ENCODE results near the gene CRYGN. TPM values are rescaled to one million over a fixed set of nuclear protein-coding genes. Genes with fewer than 3 reads are reported as not detected.
A peak's percentile ranks its signal among the peaks of the same experiment; 100 is the strongest.

CRYGN gene
- polyA plus RNA-seq, 1 of the 3 experiments (the other 2 are of a cell fraction) = not detected

DNA sequence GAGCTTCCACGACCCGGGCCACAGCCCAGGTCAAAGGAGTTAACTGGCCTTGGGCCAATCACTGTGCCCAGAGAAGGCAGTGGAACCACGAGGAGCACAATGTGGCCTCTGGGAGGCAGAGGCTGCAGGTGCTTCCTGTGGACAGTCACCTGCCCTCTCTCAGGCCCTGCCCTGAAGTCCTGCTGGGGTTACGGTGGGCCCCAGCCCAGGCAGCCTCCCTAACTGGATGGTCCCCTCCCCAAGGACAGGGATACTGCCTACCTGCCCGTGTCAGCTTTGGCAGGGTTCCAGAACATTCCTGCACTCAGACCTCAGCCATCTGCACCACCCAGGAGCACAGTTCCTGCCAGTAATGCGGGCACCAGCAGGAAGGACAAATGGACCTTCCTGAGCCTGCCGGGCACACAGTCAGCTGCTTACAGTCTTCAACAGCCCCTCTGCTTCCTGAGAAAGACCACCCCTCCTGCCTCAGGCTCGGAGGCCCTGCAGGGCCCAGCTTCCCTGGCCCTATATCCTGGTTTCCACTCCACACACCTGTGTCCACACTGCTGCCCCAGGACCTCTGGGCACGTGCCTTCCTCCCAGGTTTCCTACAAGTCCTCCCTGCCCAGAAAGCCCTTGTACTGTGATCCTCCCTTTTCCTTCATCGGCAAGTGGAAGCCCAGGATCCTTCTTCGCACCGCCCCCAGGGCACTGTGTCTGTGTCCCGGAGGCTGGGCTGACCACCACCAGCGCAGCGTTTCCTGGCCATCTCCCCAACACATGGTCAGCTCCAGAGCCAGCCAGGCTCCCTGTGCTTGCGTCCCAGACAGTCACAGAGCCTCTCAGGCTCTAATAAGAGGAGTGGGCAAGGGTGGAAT is 53.4 kb downstream of the CRYGN start:
- TF ChIP-seq RXRA (IDR thresholded peaks at IDR 0.05; ENCODE audit: borderline replicate concordance, low read depth) = no peak
- TF ChIP-seq SIN3A (IDR thresholded peaks at IDR 0.05; ENCODE audit: borderline replicate concordance, low read depth, low read length) = no peak
- no peak for TF ChIP-seq EP300 (IDR thresholded peaks at IDR 0.05; ENCODE audit: borderline replicate concordance in 1 of 2, low read depth in 1 of 2, low read length in 1 of 2)
- no peak for TF ChIP-seq JUND (IDR thresholded peaks at IDR 0.05)
- TF ChIP-seq TAF1 (IDR thresholded peaks at IDR 0.05; ENCODE audit: borderline replicate concordance, low read depth, low read length) = no peak
- no peak for TF ChIP-seq FOSL2 (IDR thresholded peaks at IDR 0.05; ENCODE audit: borderline replicate concordance, low read depth)
- no peak for TF ChIP-seq CTCF (IDR thresholded peaks at IDR 0.05)
- TF ChIP-seq REST (IDR thresholded peaks at IDR 0.05; ENCODE audit: low read depth, low read length) = no peak
- TF ChIP-seq TCF12 (IDR thresholded peaks at IDR 0.05) = no peak
- TF ChIP-seq NFIC (IDR thresholded peaks at IDR 0.05; ENCODE audit: borderline replicate concordance) = no peak
- no peak for TF ChIP-seq GABPA (IDR thresholded peaks at IDR 0.05; ENCODE audit: low read depth)
- TF ChIP-seq MXI1 (IDR thresholded peaks at IDR 0.05; ENCODE audit: low read depth, low read length) = no peak
- TF ChIP-seq POLR2AphosphoS5 (IDR thresholded peaks at IDR 0.05; ENCODE audit: low read depth, low read length) = no peak
- no peak for TF ChIP-seq MEF2A (IDR thresholded peaks at IDR 0.05; ENCODE audit: borderline replicate concordance, low read depth)
- TF ChIP-seq YY1 (IDR thresholded peaks at IDR 0.05; ENCODE audit: low read depth) = no peak
- H3K4me3 ChIP-seq (ENCODE audit: low read depth in 2 of 2, low read length in 1 of 2) = no peak overlapping the region
- H3K9me2 ChIP-seq = no peaks in the 10 kb centered on the region
- no peaks in the 10 kb centered on the region for H3K79me2 ChIP-seq (ENCODE audit: insufficient read depth)
- H4K20me1 ChIP-seq (ENCODE audit: insufficient read depth) = no peaks in the 10 kb centered on the region
- peaks cover 22% of the 10 kb centered on the region for H3K27me3 ChIP-seq (ENCODE audit: insufficient read depth)
- CTCF ChIA-PET = interaction anchor here (1.1 to 2.2 kb wide), 3 partner anchors 18 to 63 kb away, joined by 4 to 8 read pairs (median 4); partner anchors contain the start of gene WDR86
- no peak overlapping the region for H3K4me2 ChIP-seq
- no peak overlapping the region for H3K9ac ChIP-seq
- peaks cover 0 to 7% of the 10 kb centered on the region in 2 experiments; a peak in 1 of 4 replicates for H3K4me1 ChIP-seq (ENCODE audit: control insufficient read depth in 1 of 2, insufficient read depth in 2 of 2, low read depth in 1 of 2, low read length in 1 of 2)
- WGBS (ENCODE audit: low lambda C conversion rate) = 64% methylated on average over 16 of the region's 16 CpGs
- H3K9me3 ChIP-seq = no peaks in the 10 kb centered on the region
- no peak overlapping the region for H2AFZ ChIP-seq (ENCODE audit: low read depth)
- H3F3A ChIP-seq (replicated peaks; ENCODE audit: insufficient read depth) = no peaks in the 10 kb centered on the region
- POLR2A ChIA-PET = no interaction called here
- no peak for DNase-seq
- no peaks in the 10 kb centered on the region for H3K36me3 ChIP-seq (replicated peaks in 1 of 2; ENCODE audit: control insufficient read depth in 1 of 2, insufficient read depth in 2 of 2, low read length in 1 of 2)
- peak overlapping the region in 1 of 2 experiments; percentile 1; a peak in 1 of 4 replicates for H3K27ac ChIP-seq (ENCODE audit: low read depth in 2 of 2, low read length in 1 of 2)

Data from SK-N-SH (cell line).